Sigmoid colon (tissue), 4 donors: ENCODE data around the gene CHCHD1.

Experiments
- CTCF ChIP-seq, 4 experiments: fragments of 450-650 bp in 3 of 4; fragments of 200-600 bp in 1 of 4; IDR thresholded peaks; one replicate each; pipeline ENCODE4 v1.5.1; 2016 to 2019; ENCODE audit warnings: antibody characterized with exemption in 4 of 4, mild to moderate bottlenecking in 3 of 4, moderate library complexity in 2 of 4
- EP300 ChIP-seq, 4 donors: sonication (generic); formaldehyde crosslinking; IDR thresholded peaks; one replicate each; pipeline ENCODE4 v1.6.1; 2017; ENCODE audit warnings: antibody characterized with exemption in 4 of 4
- POLR2A ChIP-seq, 2 donors: fragments of 450-650 bp; IDR thresholded peaks; one replicate each; pipeline ENCODE4 v1.6.1; 2016; ENCODE audit warnings: antibody characterized with exemption in 2 of 2, mild to moderate bottlenecking in 2 of 2, moderate library complexity in 2 of 2
- POLR2AphosphoS5 ChIP-seq, 4 donors: sonication (generic); formaldehyde crosslinking; IDR thresholded peaks; one replicate each; pipeline ENCODE4 v1.6.1; 2017; ENCODE audit warnings: antibody characterized with exemption in 4 of 4

DNA sequence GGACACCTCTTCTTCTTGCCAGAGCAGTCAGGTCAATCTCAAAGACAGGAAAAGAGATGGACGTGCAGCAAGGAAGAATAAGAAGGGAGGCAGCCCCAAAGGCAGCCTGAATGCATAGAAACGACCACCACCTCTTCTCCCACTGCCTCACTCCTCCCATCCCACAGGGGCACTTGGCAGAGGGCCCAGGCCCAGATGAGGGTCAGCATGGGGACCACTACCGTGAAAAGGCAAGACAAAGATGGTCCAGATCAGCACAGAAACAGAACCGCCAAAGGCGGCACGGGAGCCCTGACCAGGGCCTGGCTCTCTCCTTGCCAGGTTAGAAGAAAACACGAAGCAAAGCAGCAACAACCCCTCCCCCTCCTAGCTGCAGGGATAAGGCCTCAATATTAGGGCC, 31.5 kb downstream of the CHCHD1 start:
- TF ChIP-seq CTCF (IDR thresholded peaks at IDR 0.05) (no peak), POLR2A (IDR thresholded peaks at IDR 0.05) (no peak), POLR2AphosphoS5 (IDR thresholded peaks at IDR 0.05) (no peak), EP300 (IDR thresholded peaks at IDR 0.05) (no peak)
